ENCODE results near the gene TBL1X. TPM values are rescaled to one million over a fixed set of nuclear protein-coding genes. Genes with fewer than 3 reads are reported as not detected.

The TBL1X gene
- total and polyA plus RNA-seq, 8 donors = 4.7 to 53.1 (median 9.5) TPM

- intact Hi-C loops (cut with DNase I; ENCODE audit: low total_unique reads) = no loop called here
- no peak for TF ChIP-seq CTCF (IDR thresholded peaks at IDR 0.05)
- peak in 1 of 3 donors; percentile 15 for TF ChIP-seq POLR2AphosphoS5 (IDR thresholded peaks at IDR 0.05)
- DNase-seq = no peak
Observed at GRCh38 chrX:9440116-9440844, 24.6 kb upstream of the TBL1X start.

DNA sequence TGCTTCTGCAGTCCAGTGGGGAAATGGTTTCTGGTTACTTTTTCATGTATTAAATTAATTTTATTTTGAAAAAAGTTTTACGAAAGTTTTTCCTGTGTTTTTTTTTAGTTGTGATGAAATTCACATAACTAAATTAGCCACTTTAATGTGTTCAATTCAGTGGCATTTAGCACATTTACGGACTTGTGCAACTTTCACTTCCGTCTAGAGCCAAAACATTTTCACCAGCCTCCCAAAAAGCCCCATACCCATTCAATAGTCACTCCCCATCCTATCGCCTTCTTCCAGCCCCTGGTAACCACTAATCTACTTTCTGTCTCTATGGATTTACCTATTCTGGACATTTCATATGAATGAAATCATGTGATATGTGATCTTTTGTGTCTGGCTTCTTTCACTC, 22.8 kb upstream of the TBL1X start:
- WGBS, 5 donors = 63 to 75% (median 67%) methylated on average over 4 of the region's 4 CpGs

More at GRCh38 chrX:9440116-9440844, 24.6 kb upstream of the TBL1X start:
- Histone ChIP-seq H3K27me3 (no peaks in the 10 kb centered on the region), H3K4me1 (peaks cover 0 to 6% (median 0%) of the 10 kb centered on the region in 4 donors), H3K4me3 (no peak overlapping the region), H3K27ac (no peak overlapping the region), H3K9me3 (no peaks in the 10 kb centered on the region), H3K36me3 (no peaks in the 10 kb centered on the region)
- 64 to 76% (median 67%) methylated on average over 3 of the region's 3 CpGs for WGBS, 5 donors

DNA sequence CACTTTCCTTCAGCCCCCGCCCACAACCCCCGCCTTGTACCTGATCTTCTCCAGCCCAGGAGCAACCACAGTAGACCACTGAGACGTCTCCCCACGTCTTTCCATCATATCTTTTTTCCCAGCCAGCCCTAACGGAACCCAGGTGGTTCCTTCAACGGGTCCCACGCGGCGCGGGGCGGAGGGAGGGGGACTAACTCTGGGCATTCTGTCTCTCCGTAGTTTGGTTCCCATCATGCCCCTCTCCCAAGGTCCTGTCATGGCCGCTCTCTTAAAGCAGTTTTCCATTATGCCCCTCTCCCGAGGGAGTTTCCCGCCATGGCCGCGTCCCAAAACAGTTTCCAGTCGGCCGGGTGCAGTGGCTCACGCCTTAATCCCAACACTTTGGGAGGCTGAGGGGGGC, 21.5 kb upstream of the TBL1X start:
- no peak for DNase-seq
- H3K27me3 ChIP-seq = no peaks in the 10 kb centered on the region
- no peak overlapping the region for H3K4me3 ChIP-seq
- H3K4me1 ChIP-seq = peaks cover 0 to 6% (median 0%) of the 10 kb centered on the region in 4 donors
- intact Hi-C loops (cut with DNase I; ENCODE audit: low total_unique reads) = no loop called here
- no peak overlapping the region for H3K27ac ChIP-seq
- TF ChIP-seq CTCF (IDR thresholded peaks at IDR 0.05) (no peak), POLR2AphosphoS5 (IDR thresholded peaks at IDR 0.05) (no peak), POLR2A (IDR thresholded peaks at IDR 0.05) (no peak), EP300 (IDR thresholded peaks at IDR 0.05) (no peak)
- no peaks in the 10 kb centered on the region for H3K9me3 ChIP-seq
- 82 to 100% (median 90%) methylated on average over 1 to 20 of the region's 20 CpGs for WGBS, 5 donors
- no peaks in the 10 kb centered on the region for H3K36me3 ChIP-seq

More for the DNA sequence above, 22.8 kb upstream of the TBL1X start:
- TF ChIP-seq CTCF (IDR thresholded peaks at IDR 0.05) = no peak
- TF ChIP-seq EP300 (IDR thresholded peaks at IDR 0.05) = no peak
- no peak for TF ChIP-seq POLR2AphosphoS5 (IDR thresholded peaks at IDR 0.05)
- no peaks in the 10 kb centered on the region for H3K27me3 ChIP-seq
- no peak overlapping the region for H3K27ac ChIP-seq
- no peaks in the 10 kb centered on the region for H3K36me3 ChIP-seq
- intact Hi-C loops (cut with DNase I; ENCODE audit: low total_unique reads) = no loop called here
- peaks cover 0 to 6% (median 0%) of the 10 kb centered on the region in 4 donors for H3K4me1 ChIP-seq
- H3K9me3 ChIP-seq = no peaks in the 10 kb centered on the region
- DNase-seq = no peak
- no peak overlapping the region for H3K4me3 ChIP-seq

DNA sequence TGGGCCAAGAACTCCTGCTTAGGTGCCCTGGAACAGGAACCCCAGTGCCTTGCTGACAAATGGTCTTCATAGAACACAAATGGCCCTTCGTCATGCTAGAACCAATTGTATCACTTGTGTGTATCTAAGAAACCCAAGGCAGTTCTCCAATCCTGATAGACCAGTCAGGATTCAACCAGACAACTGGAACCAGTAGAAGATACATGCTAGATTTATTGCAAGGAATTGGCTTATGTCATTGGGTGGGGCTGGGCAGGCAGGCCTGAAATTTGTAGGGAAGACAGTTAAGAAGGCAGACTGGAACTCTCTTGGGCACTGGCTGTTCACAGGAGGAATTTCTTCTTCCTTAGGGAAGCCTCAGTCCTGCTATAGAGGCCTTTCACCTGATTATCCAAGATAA, 17.0 kb upstream of the TBL1X start:
- H3K27me3 ChIP-seq = no peaks in the 10 kb centered on the region
- H3K4me3 ChIP-seq = no peak overlapping the region
- no peaks in the 10 kb centered on the region for H3K36me3 ChIP-seq
- H3K9me3 ChIP-seq = no peaks in the 10 kb centered on the region
- no peak for TF ChIP-seq POLR2A (IDR thresholded peaks at IDR 0.05)
- TF ChIP-seq POLR2AphosphoS5 (IDR thresholded peaks at IDR 0.05) = no peak
- TF ChIP-seq EP300 (IDR thresholded peaks at IDR 0.05) = no peak
- no peak for TF ChIP-seq CTCF (IDR thresholded peaks at IDR 0.05)
- DNase-seq = no peak
- intact Hi-C loops (cut with DNase I; ENCODE audit: low total_unique reads) = no loop called here
- 50 to 83% (median 69%) methylated on average over 1 of the region's 1 CpG for WGBS, 5 donors
- H3K4me1 ChIP-seq = no peaks in the 10 kb centered on the region
- no peak overlapping the region for H3K27ac ChIP-seq

Data from stomach (tissue), 9 donors.